Hepatocyte (in vitro differentiated cells): ENCODE measurements around the gene DTNA. TPM values are rescaled to one million over a fixed set of nuclear protein-coding genes. Genes with fewer than 3 reads are reported as not detected.

Experiments used
- DNase-seq: peaks from one replicate; pipeline ENCODE4 v3.0.0-alpha.2; 2016; ENCODE audit warnings: low spot score
- H2AFZ ChIP-seq: fragments of 200-600 bp; sonication (generic); 2 replicates; pipeline ENCODE4 v1.6.0; 2016; ENCODE audit warnings: antibody characterized with exemption, mild to moderate bottlenecking
- H3K27ac ChIP-seq: fragments of 200-600 bp; sonication (generic); 2 replicates; pipeline ENCODE4 v1.5.1; 2016; ENCODE audit warnings: mild to moderate bottlenecking
- H3K27me3 ChIP-seq: fragments of 200-600 bp; sonication (generic); 2 replicates; pipeline ENCODE4 v1.6.1; 2016
- H3K36me3 ChIP-seq: fragments of 200-600 bp; sonication (generic); replicated peaks from 2 replicates; pipeline ENCODE4 v1.5.1; 2016; ENCODE audit warnings: low read depth; ENCODE audit not compliant: insufficient read depth
- H3K4me1 ChIP-seq: fragments of 200-600 bp; sonication (generic); 2 replicates; pipeline ENCODE4 v1.5.1; 2016; ENCODE audit warnings: mild to moderate bottlenecking, moderate library complexity; ENCODE audit not compliant: insufficient read depth
- H3K4me2 ChIP-seq: fragments of 200-600 bp; sonication (generic); 2 replicates; pipeline ENCODE4 v1.6.0; 2016
- H3K4me3 ChIP-seq: fragments of 200-600 bp; sonication (generic); 2 replicates; pipeline ENCODE4 v1.5.1; 2016; ENCODE audit warnings: mild to moderate bottlenecking
- H3K79me2 ChIP-seq: fragments of 200-600 bp; sonication (generic); 2 replicates; pipeline ENCODE4 v1.6.0; 2017; ENCODE audit warnings: mild to moderate bottlenecking
- H3K9me2 ChIP-seq: fragments of 200-600 bp; sonication (generic); replicated peaks from 2 replicates; pipeline ENCODE4 v1.6.0; 2017; ENCODE audit warnings: mild to moderate bottlenecking; ENCODE audit not compliant: insufficient read depth
- H3K9me3 ChIP-seq: fragments of 200-600 bp; sonication (generic); 2 replicates; pipeline ENCODE4 v1.5.1; 2016; ENCODE audit warnings: low read depth, mild to moderate bottlenecking
- H4K20me1 ChIP-seq: fragments of 200-600 bp; sonication (generic); 2 replicates; pipeline ENCODE4 v1.6.0; 2016; ENCODE audit warnings: mild to moderate bottlenecking; ENCODE audit not compliant: insufficient read depth, poor library complexity, severe bottlenecking
- EZH2 ChIP-seq: fragments of 200-600 bp; sonication (generic); IDR thresholded peaks from 2 replicates; pipeline ENCODE4 v1.6.1; 2016; ENCODE audit warnings: antibody characterized with exemption, mild to moderate bottlenecking, borderline replicate concordance
- EZH2phosphoT487 ChIP-seq: fragments of 200-600 bp; sonication (generic); IDR thresholded peaks from one replicate; pipeline ENCODE4 v1.6.1; 2018; ENCODE audit warnings: antibody characterized with exemption, mild to moderate bottlenecking, low read depth, moderate library complexity; ENCODE audit not compliant: unreplicated experiment, severe bottlenecking
- WGBS: methylation state at CpG from one replicate; pipeline ENCODE4 v1.1.6; 2016; ENCODE audit warnings: low lambda C conversion rate; ENCODE audit errors: missing lambda C conversion rate; 5-methylcytosine and 5-hydroxymethylcytosine counted together
- polyA plus RNA-seq: library from polyadenylated mRNA; unstranded; fragments of >200 nt; fragmentation: Nextera tagmentation; extraction: Ambion mirVana; gene quantifications from 2 replicates; pipeline ENCODE4 v1.2.1, GENCODE V29; 2016
- total RNA-seq: library from RNA; depleted of rRNA; stranded (reverse); fragments of >200 nt; gene quantifications from 2 replicates; pipeline ENCODE4 v1.2.3, GENCODE V29; 2014
- TF ChIP-seq, protein P1 (sequence below): fragments of 200-600 bp; sonication (generic); IDR thresholded peaks from 2 replicates; pipeline ENCODE4 v1.5.1; 2016; ENCODE audit warnings: antibody characterized with exemption, mild to moderate bottlenecking; ENCODE audit not compliant: poor library complexity

The DTNA gene
- total and polyA plus RNA-seq, 2 experiments from 2014 or later: 18.3 to 34.0 TPM

DNA sequence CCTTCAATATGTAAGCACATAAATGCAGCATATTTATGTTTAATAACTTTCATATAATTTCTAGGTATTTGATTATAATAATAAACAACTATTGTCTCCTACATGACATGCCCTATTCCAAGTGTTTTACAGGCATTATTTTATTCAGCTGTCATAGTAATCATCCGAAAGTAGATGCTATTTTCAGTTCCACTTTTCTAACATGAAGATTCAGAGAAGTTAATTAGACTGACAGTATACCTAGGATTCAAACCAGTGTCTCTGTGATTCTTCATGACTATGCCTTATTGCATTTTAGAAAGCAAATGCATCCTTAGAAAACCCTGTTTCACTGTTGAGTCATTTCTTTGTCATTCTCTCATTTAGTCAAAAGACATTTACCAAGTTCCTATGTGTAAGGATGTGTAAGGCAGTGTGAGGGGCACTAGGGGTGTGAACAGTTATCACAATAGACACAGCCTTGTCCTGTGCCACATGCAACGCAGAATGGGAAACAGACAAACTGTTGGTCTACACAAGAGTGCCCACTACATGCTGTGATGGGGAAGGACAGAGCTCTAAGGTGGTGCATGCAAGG is 79.8 kb downstream of the DTNA start:
- Histone ChIP-seq H3K9me3 (peaks cover 3% of the 10 kb centered on the region), H3K79me2 (no peaks in the 10 kb centered on the region), H3K27me3 (no peaks in the 10 kb centered on the region), H2AFZ (no peak overlapping the region), H4K20me1 (no peaks in the 10 kb centered on the region), H3K4me2 (no peak overlapping the region), H3K4me3 (no peak overlapping the region), H3K9me2 (no peaks in the 10 kb centered on the region), H3K36me3 (no peaks in the 10 kb centered on the region), H3K4me1 (no peaks in the 10 kb centered on the region), H3K27ac (no peak overlapping the region)
- TF ChIP-seq EZH2phosphoT487 (no peak), EZH2 (no peak)
- TF ChIP-seq, protein P1, sequence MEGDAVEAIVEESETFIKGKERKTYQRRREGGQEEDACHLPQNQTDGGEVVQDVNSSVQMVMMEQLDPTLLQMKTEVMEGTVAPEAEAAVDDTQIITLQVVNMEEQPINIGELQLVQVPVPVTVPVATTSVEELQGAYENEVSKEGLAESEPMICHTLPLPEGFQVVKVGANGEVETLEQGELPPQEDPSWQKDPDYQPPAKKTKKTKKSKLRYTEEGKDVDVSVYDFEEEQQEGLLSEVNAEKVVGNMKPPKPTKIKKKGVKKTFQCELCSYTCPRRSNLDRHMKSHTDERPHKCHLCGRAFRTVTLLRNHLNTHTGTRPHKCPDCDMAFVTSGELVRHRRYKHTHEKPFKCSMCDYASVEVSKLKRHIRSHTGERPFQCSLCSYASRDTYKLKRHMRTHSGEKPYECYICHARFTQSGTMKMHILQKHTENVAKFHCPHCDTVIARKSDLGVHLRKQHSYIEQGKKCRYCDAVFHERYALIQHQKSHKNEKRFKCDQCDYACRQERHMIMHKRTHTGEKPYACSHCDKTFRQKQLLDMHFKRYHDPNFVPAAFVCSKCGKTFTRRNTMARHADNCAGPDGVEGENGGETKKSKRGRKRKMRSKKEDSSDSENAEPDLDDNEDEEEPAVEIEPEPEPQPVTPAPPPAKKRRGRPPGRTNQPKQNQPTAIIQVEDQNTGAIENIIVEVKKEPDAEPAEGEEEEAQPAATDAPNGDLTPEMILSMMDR: no peak
- WGBS: 91% methylated on average over 2 of the region's 2 CpGs
- no peak for DNase-seq

DNA sequence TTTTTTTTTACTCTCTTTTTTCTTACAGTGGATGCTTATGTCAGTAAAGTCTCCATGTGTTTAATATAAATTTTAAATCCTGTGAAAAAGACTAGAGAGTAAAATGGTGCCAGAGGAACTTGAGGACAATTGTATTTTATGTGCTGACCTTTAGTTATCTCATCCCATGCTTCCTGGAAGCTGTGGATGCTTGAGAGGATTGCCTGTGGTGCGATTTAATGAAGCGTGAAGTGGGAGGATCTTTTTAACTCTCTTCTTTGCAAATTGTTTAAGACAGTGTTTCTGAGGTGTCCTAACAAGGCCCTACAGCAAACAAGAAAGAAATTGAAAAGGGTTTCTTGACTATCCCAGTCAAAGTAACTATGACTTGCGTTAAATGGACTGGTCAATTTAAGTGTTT is 84.2 kb downstream of the DTNA start:
- Histone ChIP-seq H3K9me3 (peaks cover 3% of the 10 kb centered on the region), H3K27me3 (no peaks in the 10 kb centered on the region), H3K4me2 (no peak overlapping the region), H3K79me2 (no peaks in the 10 kb centered on the region), H3K27ac (no peak overlapping the region), H3K36me3 (no peaks in the 10 kb centered on the region), H3K4me1 (no peaks in the 10 kb centered on the region), H4K20me1 (no peaks in the 10 kb centered on the region), H3K4me3 (no peak overlapping the region), H3K9me2 (no peaks in the 10 kb centered on the region), H2AFZ (no peak overlapping the region)
- WGBS: 91% methylated on average over 3 of the region's 3 CpGs
- TF ChIP-seq EZH2phosphoT487 (no peak), EZH2 (no peak)
- TF ChIP-seq, protein P1: no peak
- DNase-seq: no peak

DNA sequence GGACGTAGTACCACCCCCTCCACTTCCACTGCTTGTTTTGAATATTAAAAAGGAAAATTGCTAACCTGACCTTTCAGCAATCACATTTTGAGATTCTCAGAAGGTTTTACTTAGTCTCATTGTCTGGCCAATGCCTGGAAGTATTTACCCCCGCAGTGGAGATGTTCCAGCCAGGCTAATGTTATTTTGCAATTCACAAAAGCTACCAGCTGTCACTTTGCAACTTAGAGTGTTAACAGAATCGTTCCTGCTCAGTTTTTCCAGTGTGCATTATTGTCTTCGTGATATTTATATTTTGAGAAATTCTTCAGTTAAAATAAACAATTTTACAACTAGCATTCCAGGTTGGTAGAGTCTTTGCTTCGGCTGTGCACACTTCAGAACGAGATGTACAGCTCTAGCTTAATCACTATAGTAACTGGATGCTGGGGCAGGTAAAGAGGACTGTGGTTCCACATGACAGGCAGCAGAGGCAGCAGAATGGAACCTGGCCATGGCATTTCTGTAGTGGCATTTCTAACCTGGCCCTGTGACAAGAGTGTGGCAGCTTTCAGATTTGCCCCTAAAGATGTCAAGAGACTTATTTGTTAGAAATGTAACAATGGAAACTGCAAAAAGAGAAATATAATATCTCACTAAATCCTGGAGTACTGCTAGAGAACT is 85.1 kb downstream of the DTNA start:
- Histone ChIP-seq H3K27ac (no peak overlapping the region), H3K9me3 (peaks cover 3% of the 10 kb centered on the region), H3K4me3 (no peak overlapping the region), H4K20me1 (no peaks in the 10 kb centered on the region), H2AFZ (no peak overlapping the region), H3K4me1 (no peaks in the 10 kb centered on the region), H3K9me2 (no peaks in the 10 kb centered on the region), H3K36me3 (no peaks in the 10 kb centered on the region), H3K79me2 (no peaks in the 10 kb centered on the region), H3K4me2 (no peak overlapping the region), H3K27me3 (no peaks in the 10 kb centered on the region)
- no peak for DNase-seq
- TF ChIP-seq EZH2 (no peak), EZH2phosphoT487 (no peak)
- TF ChIP-seq, protein P1: no peak
- WGBS: 76% methylated on average over 6 of the region's 6 CpGs
